ENCODE measurements around the gene ARHGAP22.

Gene ARHGAP22

DNA sequence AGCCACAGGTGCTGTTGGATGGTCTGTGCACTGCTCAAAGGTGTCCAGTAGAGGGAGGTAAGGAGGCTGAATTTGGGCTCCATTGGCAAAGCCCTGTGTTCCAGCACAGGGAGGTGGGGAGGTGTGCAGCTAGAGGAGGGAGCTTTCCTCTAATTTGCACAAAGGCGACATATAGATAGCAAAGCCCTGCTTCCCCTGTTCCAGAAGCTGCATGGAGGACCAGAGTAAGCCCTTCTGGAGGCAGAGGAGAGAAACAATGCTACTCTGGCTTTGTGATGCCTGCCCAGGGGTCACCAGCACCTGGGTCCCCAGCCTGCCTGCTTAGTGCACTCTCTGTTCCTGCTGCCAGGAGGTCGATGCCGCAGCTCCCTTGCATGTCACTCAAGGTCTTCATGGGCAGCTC lies 3.4 kb upstream of the ARHGAP22 start:
- DNase-seq (ENCODE audit: low read depth in 1 of 2, low spot score in 1 of 2) = no peak

DNA sequence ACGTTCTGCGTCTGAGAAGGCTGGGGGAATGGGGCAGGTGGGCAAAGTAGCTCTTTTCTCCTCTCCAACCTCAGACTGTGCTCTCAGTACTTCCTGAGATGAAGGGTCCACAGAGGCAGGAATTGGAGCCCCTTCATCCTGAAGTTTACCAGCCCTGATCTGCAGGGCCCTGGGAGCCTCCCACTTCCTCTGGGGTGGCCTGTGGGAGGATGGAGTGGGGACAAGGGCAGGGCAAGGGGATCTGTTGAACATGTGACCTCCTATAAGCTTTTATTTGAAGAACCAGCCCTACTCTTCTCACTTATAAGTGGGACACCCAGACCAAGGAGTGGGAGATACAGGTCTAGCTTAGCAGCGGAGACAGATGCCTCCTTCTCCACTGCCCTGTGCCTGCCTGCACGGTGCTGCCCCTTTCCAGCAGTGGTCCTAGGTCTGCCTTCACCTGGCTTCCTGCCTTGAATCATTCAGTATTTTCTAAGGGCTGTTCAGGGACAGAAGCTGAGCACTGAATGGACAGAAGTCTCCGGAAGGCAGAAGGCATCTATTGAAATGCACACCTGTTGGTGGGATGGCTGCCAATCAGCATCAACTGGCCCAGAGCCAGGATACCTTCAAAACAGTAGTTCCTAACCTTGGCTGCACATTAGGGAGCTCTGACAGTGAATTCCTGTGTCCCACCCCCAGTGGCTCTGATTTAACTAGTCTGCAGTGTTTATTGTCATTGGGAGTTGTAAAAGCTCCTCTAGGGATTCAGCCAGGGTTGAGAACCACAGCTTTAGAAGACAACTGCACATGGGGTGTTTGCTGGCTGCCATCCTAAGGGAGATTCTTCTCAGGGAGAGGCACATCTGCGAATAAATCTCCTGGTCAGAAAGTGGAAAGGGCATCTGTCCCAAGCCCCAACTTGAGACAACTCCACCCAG lies 2.7 kb upstream of the ARHGAP22 start:
- DNase-seq (ENCODE audit: low read depth in 1 of 2, low spot score in 1 of 2) = no peak

DNA sequence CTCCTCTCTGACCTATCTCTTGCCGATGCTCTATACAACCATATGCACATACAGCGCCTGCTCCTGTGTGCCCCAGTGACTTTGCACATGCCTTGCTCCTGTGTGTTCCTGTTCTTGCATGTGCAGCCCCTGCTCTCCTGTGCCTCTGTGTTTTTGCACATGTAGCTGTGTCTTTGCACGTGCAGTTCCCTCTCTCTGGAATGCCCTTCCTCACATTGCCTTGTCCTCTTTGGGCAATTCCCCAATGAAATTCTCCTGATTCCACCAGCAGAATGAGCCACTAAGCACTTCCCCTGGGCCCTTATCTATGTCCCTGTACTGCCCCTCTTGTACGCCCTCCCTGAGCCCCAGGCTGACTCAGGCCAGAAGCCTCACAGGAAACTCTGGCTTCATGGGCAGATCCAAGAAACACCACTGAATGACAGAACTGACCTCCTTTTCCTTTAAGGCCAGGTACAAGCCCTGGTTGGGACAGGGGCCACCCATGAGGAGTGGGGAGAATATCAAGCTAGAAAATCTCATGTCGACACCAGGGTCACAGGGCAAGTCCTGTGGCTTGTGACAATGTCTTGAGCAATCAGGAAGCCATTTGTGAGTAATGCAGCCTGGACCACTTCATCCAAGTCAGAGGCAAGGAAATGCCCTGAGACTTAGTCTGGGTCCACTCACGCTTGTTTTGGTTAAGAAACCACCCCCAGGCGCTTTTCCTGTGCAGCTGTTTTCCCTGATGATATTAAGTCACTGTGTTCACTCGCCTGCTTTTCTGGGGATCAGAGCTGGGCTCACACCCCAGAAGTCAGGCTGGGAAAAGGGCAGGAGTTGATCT lies 1.9 kb upstream of the ARHGAP22 start:
- no peak for DNase-seq (ENCODE audit: low read depth in 1 of 2, low spot score in 1 of 2)

DNA sequence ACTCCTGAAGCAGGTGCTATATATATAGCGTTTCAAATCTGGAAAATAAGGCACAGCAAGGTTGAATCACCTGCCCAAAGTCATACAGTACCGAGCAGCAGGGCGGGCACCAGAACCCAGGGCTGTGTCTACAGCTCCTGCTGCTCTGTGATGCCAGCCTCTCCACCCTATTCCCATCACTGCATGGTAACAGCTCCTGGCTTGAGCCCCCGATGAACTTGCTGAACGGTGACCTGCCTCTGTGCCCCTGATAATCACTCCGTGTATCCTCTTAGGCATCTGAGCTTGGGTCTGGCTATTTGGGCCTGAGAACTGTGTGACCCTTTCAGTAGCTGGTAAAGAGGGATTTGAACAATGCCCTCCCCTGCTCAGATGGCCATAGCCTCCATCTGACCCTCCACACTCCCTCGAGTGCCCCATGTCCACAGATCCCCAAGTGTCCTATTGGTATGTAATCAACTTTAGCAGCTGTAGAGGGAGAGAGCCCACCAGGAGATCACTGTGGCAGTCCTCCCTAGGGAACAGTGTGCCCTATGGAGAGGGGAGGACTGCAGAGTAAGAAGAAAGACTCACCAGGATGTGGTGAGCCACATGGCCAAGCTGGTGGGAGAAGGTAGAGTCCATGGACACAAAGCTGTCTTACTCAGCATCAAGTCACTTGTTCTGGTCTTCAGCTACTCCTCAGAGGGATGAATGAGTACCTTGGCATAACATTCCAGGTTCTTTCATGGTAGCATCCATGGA lies 1.1 kb upstream of the ARHGAP22 start:
- no peak for DNase-seq (ENCODE audit: low read depth in 1 of 2, low spot score in 1 of 2)

DNA sequence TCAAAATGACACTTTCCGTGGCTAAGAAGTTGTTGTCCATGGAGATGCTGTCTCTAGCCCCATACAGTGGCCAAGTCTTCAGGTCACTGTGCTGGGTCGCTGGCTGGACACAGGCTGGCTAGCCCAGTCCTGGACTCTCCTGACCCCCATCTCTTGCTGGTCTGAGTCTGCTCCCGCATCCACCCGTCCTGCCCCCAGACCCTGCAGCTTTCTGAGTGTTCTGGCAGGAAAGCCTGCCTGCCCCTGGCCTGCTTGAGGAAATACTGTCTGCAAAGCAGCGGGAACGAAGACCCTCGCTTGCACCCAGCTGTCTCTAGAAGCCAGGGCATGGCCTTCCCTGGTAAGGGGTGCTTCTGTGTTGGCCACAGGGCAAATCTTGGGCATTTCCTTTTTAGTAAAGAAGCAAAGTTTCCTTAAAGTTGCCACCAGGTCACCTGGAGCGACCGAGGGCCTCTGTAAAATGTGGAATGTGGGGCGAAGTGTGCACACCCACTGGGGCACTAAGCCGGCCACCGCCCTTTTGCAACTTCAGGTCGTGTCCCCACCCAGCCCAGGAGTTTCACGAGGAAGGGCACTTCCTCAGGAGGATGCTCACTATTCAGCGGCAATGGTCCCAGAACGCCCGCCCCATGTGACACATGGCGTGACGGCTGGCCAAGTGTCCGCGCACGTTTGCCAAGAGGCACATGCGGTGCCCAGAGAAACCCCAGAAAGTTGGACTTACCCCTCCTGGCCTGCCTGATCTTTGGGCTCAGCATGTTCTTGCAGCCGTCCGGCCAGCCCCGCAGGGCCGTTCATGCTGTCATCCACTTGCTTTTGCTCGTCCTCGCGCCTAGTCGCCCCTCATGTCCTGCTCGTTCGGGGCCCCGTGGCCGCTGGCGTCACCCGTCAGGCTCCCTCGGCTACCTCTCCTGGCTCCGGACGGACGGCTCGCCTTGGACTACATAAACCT lies 558 bp downstream of the ARHGAP22 start:
- DNase-seq (ENCODE audit: low read depth in 1 of 2, low spot score in 1 of 2) = no peak

DNA sequence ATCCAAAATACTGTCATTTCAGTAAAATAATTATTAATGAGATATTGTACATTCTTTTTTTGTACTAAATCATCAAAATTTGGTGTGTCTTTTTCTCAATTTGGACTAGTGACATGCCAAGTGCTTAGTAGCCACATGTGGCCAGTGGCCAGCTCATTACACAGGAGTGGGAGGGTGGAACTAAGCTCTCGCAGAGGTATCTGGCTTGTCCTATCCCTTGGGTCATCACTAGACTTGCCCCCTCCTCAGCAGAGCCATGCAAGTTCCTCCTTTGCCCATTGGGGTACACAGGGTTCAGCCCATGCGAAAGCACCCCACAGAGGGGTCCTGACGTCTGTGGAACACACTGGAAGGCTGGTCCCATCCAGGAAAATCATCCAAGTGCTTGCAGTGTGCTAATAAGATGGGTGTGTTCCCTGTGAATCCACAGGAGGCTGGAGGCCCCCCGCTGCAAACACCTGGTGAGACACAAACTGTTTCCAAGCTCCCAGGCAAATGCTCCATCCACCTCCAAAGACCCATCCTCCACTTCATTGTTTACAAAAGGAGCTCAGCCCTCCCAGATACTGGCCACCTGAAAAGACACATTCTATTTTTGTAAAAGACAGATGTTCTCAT lies 1.3 kb downstream of the ARHGAP22 start:
- no peak for DNase-seq (ENCODE audit: low read depth in 1 of 2, low spot score in 1 of 2)

DNA sequence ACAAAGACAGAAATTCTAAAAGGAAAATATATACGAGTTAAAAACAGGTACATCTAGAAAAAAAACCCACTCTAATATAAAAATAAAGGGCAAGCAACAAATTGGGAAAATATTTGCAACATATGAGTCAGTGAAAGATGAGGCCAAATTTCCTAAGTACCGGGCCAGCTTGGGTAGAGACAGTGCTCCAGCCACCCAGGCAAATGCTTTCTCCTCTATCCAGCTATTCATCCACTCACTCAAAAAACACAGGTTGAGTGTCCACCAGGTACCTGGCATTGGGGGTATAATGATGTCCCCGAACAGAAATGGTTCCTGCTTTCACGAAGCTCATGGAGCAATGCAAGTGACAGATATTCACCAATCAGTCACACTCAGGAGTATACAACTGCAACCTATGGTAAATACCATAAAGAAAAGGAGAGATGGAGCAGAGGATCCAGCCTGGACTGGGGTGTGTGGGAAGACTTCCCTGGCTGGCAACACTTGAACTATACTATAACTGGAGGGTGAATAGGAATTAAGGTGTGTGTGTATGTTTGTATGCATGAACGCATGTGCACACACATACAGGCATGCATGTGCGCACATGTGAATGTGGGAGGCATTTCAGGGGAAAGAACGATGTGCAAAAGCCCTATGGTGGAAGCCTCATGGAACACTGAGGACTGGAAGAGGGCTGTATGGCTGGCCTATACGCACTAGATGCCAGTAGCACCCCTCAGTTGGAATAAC lies 2.3 kb downstream of the ARHGAP22 start:
- DNase-seq (ENCODE audit: low read depth in 1 of 2, low spot score in 1 of 2) = no peak

DNA sequence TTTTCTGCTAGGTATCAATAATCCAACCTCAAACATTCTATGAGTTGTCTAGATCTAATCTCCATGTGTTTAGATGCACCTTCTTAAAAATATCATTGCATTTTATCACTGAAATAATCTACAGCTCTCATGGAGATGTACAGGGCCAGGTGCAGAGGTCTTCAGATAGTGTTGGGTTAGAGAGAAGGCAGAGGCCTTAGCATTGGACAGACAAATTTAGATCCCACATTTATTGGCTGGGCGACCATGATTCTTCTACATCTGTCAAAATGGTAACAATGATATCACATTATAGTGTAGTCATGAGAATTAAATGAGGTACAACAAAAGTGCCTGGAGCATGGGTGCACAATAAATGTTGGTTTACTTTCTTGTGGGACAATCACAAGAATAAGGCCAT lies 3.1 kb downstream of the ARHGAP22 start:
- DNase-seq (ENCODE audit: low read depth in 1 of 2, low spot score in 1 of 2) = no peak

DNA sequence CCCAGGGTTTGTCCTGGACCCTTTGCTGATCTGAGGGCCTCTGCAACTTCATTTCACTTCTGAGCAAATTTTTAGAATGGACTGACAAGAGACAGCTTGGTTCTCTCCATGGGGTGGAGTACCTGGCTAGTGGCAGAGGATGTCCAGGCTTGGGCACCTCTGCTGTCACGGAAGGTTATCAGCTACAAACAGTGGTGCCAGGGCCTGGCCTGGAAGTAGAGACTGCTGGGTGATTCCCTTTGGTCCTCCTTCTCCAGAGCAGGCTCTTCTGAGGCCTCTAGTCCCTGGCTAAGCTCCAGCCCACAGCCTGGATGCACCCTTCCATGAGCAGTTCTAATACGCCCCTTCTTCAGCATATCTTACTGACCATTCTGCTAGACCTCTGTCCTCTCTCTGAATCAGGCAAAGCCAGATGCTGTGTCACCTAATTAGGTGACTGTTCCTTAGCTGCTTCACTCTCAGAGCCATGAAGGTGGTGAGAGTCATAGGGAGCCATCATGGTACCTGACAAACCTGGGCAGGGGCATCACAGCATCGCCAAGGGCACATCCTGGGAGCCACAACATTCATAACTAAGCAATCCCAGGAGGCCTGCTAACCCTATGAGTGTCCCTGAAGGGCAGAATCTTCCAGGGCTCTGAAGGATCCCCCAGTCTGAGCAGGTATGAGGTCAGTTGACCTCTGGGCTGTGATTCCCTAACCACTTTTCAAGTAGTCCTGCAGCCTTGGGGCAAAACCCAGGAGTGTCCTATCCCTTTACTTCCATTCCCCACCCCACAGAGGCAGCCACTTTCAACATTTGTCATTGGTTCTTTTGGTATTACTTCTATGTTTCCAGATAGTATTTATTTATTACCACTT lies 4.0 kb downstream of the ARHGAP22 start:
- DNase-seq (ENCODE audit: low read depth in 1 of 2, low spot score in 1 of 2) = no peak

DNA sequence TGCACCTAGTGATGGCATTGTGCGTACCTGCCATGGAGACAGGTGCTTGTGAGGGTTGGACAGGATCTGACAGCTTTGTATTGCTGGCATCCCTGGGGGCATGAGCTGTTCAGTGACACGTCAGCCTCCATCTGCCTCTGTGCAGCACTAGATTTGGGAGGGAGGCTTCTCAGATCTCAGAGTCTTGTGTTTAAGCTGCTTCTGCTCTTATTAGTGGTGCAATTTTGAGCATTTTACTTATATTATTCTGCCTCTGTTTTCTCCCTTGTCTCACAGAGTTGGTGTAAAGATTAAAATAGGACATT lies 5.1 kb downstream of the ARHGAP22 start:
- DNase-seq (ENCODE audit: low read depth in 1 of 2, low spot score in 1 of 2) = no peak

DNA sequence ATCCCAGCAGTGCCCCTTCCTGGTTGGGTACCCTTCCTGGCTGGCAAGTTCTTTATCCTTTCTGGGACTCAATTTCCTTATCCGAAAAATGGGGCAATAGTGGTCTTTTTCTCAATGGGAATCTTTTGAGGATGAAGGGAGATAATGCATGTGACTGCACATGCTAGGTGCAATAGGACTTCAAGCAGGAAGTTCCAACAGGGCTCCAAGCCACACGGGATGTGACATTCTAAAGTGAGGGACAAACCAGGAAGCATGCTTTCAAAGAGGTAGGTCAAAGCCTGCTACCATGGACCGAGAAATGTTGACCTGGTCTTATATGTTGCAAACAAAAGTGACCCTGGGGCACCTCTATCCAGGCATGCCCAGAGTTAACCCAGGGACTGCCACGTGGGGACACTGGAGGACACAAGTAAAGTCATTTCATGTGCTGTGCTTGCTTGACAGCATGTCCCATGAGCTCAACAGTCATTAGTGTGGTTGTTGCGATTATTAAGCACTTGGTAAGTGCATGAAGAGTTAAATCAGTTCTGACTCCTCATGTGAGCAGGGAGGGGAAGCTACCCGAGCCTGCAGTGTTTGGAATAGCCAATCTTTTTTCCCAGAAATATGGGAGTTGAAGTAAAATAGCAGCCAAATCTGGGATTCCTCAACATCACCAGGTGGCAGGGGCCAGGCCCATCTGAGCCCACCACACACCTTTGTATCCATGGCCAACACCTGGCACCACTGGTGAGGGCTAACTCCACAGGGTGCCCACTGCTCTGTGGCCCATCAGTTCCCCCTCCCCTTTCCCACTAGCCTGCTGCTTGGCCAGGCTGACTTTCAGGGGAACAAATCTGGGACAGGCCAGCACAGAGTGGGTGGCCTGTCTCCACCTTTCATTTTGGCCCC lies 5.7 kb downstream of the ARHGAP22 start:
- no peak for DNase-seq (ENCODE audit: low read depth in 1 of 2, low spot score in 1 of 2)

DNA sequence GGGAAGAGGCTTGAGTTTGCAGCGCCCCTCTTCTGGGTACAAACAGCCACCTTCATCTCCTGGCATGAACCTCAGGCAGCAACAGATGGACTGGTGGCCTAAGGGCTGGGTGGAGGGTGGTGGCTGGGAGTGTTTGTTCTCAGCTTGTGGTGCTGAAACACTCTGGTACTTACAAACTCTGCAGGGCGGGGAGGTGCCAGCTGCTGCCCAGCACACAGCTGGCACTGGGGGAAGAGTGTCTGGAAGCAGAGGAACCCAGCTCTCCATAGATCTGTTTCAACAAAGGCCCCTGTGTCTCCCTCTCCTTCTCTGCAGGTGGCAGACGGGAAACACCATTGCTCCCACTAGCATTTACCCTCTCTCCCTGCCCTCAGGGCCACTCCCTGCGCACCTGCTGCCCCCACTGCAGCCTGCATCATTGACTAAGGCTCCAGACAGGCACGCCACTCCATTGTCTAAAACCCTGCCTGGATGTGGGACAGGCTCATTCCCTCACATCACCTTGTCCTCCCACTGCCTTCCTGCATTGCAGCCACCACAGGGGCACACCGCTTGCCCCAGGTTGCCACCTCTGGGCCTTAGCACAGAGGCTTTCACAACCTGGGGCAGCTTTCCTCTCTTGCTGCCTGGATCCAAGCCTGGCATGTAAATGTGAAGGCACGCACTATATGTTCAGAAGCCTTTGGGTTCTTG lies 6.5 kb downstream of the ARHGAP22 start:
- DNase-seq (ENCODE audit: low read depth in 1 of 2, low spot score in 1 of 2) = no peak

DNA sequence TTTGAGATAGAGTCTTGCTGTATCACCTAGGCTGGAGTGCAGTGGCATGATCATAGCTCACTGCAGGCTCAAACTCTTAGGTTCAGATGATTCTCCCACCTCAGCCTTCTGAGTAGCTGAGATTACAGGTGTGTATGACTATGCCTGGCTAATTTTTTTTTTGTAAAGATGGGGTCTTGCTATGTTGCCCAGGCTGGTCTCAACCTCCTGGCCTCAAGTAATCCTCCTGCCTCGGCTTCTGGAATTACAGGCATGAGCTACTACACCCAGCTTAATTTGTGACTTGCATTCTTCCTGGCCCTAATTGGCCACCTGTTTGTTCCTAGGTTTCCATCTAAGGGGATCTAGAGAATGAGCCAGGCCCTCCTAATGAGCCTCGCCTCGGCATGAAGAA lies 9.3 kb downstream of the ARHGAP22 start:
- no peak for DNase-seq (ENCODE audit: low read depth in 1 of 2, low spot score in 1 of 2)

DNA sequence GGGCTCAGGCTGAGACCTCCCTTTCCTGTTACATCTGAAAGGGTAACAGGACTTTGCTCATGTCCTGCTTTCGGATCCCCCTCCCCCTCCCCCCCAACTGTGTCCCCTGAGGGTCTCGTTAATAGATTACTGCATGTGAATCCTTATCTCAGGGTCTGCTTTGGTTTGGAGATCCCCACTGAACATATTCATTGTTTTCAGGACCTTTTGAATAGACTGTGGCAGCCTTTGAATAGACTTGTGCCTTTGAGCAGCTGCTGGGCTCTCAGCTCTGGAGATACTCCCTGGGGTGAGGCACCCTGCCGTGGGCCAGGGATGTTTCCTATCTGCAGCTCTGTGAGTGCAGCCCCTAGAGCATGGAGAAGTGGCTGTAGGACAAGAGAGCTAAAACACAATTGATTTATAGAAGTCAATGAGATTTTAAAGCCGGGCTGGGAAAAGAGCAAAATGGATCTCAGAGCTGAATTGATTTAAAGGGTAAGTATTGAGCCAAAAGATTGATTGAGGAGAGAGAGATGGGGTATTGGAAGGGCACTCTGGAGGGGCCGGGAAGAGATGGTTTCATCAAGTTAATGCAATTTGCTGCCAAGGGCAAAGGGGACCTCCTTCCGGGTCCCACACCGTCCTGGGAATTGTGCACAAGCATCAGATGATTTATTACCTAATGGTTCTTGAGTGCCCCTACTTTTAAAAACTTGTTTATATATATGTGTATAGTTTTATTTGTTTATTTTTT lies 9.9 kb downstream of the ARHGAP22 start:
- DNase-seq (ENCODE audit: low read depth in 1 of 2, low spot score in 1 of 2) = no peak

DNA sequence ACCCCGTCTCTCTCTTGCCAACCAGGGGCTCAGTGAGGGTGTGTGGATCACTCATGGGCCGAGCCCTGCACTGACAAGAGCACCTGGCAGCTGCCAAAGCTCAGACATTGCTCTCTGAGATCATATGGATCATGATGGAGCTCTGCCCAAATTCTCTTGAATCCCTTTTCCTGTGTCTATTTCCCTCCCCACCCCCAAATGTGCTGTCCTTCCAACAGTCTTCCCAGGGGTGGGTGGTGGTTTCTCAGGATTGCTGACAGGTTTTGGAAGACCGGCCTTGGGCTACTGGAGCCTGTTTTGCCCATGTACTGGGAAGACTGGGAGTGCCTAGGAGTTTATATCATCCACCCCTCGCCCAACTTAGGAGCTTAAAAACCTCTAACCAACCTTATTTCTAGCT lies 10.5 kb downstream of the ARHGAP22 start:
- DNase-seq (ENCODE audit: low read depth in 1 of 2, low spot score in 1 of 2) = no peak

DNA sequence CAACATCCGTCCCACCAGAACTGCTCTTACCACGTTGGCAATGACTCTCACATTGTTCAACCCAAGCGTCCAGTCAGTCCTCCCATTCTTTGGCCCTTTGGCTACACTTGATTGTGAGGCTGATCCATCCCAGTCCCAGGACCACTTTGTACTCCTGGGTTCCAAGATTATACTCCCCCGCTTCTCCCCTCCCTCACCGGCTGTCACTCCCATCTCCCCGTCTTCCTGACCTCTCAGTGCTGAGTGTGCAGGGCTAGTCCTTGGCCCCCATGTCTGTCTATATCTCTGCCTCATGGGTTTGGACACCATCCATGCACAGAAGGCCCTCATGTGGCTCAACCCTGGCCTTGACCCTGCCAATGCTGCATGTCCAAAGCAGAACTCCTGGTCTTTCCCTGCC lies 12.5 kb downstream of the ARHGAP22 start:
- no peak for DNase-seq (ENCODE audit: low read depth in 1 of 2, low spot score in 1 of 2)

All from activated T-helper 1 cell treated with anti-CD3 and anti-CD28 coated beads, Interleukin-2, amount 50 U/mL, for 16 hours (primary cell).